HG03575 (cell line): ENCODE data around the gene SERTAD2.

Experiments used
- ATAC-seq: cut with Tn5 transposase; IDR thresholded peaks from one replicate; pipeline ENCODE4 v1.9.1; 2021; ENCODE audit not compliant: unreplicated experiment, insufficient number of reproducible peaks, low FRiP score; ENCODE audit errors: extremely low read depth

SERTAD2 gene

GRCh38 chr2:64601785-64602391, 51.8 kb downstream of the SERTAD2 start:
- ATAC-seq: no peak

- ATAC-seq: no peak
Measured at GRCh38 chr2:64601034-64601754, 52.5 kb downstream of the SERTAD2 start.

- ATAC-seq: no peak
Measured at GRCh38 chr2:64599469-64599868, 54.2 kb downstream of the SERTAD2 start.

- ATAC-seq: no peak
Measured at GRCh38 chr2:64598226-64598625, 55.5 kb downstream of the SERTAD2 start.

GRCh38 chr2:64595397-64596176, 58.1 kb downstream of the SERTAD2 start:
- no peak for ATAC-seq

DNA sequence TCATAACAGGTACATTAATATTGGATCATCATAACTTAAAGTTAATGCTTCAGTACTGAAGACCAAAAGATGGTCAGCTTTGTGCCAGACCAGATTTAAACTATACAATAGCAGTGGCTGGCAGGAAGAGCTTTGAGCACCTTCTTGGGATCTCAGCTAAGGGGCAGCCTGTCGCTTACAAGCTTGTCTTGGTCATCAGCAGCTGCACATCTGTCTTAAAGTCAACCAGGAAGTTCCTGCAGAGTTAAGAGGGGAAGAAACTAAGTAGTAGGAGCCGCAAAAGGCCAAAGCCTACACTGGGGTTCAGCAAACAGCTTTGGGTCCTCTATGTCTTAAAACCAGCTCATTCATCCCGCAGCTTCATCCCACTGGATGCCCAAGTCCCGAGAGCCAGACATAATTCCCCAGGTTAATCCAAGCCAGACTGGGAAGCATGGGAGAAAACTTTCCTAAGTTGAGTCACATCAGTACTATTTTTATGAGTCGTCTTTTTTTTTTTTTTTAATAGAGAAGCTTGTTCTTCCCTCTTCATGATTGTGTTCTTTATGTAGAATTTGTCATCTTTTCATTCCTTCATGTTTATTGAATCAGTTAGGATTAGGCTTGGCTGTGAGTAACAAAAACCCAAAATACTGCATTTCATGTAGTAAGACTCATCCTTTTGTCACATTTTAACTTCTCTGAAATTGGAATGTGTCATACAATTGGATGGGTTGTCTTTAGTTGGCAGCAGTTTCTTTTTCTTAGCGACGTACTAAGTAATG, 59.3 kb downstream of the SERTAD2 start:
- no peak for ATAC-seq

DNA sequence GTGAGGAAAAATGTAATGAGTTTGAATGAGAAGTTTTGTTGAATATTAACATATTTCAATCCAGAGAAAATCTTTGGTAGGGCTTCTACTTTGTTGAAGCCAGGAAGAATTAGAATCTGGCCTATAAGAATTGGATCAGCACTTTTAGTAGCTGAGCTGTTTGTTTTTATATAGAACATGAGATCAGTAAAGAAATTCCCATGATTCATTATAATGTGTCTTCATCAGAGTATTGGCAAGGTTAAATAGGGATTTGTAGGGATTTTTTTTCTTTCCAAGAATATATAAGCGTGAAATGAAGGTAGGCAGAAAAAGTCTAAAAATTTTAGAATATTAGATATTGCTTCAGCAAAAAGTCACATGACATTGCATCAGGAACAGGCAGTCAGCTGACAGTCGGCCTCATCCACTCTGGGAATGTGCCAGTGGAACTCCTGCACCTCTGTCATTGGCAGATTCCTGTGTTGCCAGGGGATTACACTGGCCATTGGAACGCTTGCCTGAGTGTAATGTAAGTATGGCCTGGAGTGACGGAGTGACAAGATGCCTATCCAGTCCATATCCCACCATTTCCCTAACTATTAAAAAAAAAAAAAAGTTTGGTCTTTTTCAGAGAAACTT, 60.6 kb downstream of the SERTAD2 start:
- no peak for ATAC-seq

DNA sequence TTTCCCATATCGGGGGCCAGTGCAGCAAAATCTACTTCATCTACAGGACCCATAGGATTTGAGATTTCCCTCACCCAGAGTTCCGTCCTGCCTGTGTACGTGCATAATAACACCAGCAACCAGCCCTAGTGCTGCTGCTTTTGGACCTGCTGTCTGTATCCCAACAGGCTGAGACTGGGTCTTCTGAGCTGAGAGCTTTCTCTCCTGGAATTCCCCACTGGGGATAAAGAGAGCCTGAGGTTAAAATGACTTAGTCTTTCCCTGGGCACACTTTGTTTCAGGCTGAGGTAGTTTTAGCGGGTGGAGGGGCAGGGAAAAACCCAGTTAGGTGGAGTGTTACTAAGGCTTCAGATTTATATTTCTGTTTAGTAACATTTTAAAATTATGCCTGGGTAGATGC, 62.5 kb downstream of the SERTAD2 start:
- ATAC-seq: no peak

GRCh38 chr2:64587561-64587960, 66.2 kb downstream of the SERTAD2 start:
- ATAC-seq: no peak

- no peak for ATAC-seq
Measured at GRCh38 chr2:64586883-64587481, 66.7 kb downstream of the SERTAD2 start.

- no peak for ATAC-seq
Measured at GRCh38 chr2:64586054-64586453, 67.7 kb downstream of the SERTAD2 start.

- no peak for ATAC-seq
Measured at GRCh38 chr2:64582774-64583340, 70.9 kb downstream of the SERTAD2 start.

- no peak for ATAC-seq
Measured at GRCh38 chr2:64581777-64582539, 71.8 kb downstream of the SERTAD2 start.
